ENCODE data around the gene TTLL9.
"Not testable (repeated sequence)": the region's sequence is repeated elsewhere in the genome, so short reads cannot be mapped to it uniquely, and the experiment has no call there.

TTLL9 gene

GRCh38 chr20:31918466-31919105, 48.2 kb downstream of the TTLL9 start:
- no peak for DNase-seq (ENCODE audit: low read depth in 2 of 2)

GRCh38 chr20:31919410-31920155, 49.1 kb downstream of the TTLL9 start:
- no peak for DNase-seq (ENCODE audit: low read depth in 2 of 2)

GRCh38 chr20:31920275-31920855, 49.9 kb downstream of the TTLL9 start:
- no peak for DNase-seq (ENCODE audit: low read depth in 2 of 2)

GRCh38 chr20:31921480-31921879, 51.0 kb downstream of the TTLL9 start:
- DNase-seq (ENCODE audit: low read depth in 2 of 2) = not testable (repeated sequence)

GRCh38 chr20:31922181-31922580, 51.7 kb downstream of the TTLL9 start:
- no peak for DNase-seq (ENCODE audit: low read depth in 2 of 2)

GRCh38 chr20:31922588-31922987, 52.2 kb downstream of the TTLL9 start:
- no peak for DNase-seq (ENCODE audit: low read depth in 2 of 2)

GRCh38 chr20:31923388-31924331, 53.2 kb downstream of the TTLL9 start:
- DNase-seq (ENCODE audit: low read depth in 2 of 2) = no peak

GRCh38 chr20:31924561-31924960, 54.1 kb downstream of the TTLL9 start:
- DNase-seq (ENCODE audit: low read depth in 2 of 2) = no peak

- DNase-seq (ENCODE audit: low read depth in 2 of 2) = no peak
Observed at GRCh38 chr20:31925631-31926030, 55.2 kb downstream of the TTLL9 start.

GRCh38 chr20:31926493-31926892, 56.1 kb downstream of the TTLL9 start:
- no peak for DNase-seq (ENCODE audit: low read depth in 2 of 2)

- DNase-seq (ENCODE audit: low read depth in 2 of 2) = no peak
Observed at GRCh38 chr20:31927627-31928159, 57.3 kb downstream of the TTLL9 start.

- DNase-seq (ENCODE audit: low read depth in 2 of 2) = not testable (repeated sequence)
Observed at GRCh38 chr20:31929631-31930030, 59.2 kb downstream of the TTLL9 start.

GRCh38 chr20:31930779-31931178, 60.3 kb downstream of the TTLL9 start:
- DNase-seq (ENCODE audit: low read depth in 2 of 2) = no peak

GRCh38 chr20:31933698-31934097, 63.3 kb downstream of the TTLL9 start:
- DNase-seq (ENCODE audit: low read depth in 2 of 2) = no peak

- no peak for DNase-seq (ENCODE audit: low read depth in 2 of 2)
Observed at GRCh38 chr20:31934491-31934890, 64.1 kb downstream of the TTLL9 start.

- no peak for DNase-seq (ENCODE audit: low read depth in 2 of 2)
Observed at GRCh38 chr20:31934968-31935764, 64.7 kb downstream of the TTLL9 start.

GRCh38 chr20:31936420-31936819, 66.0 kb downstream of the TTLL9 start:
- no peak for DNase-seq (ENCODE audit: low read depth in 2 of 2)

- no peak for DNase-seq (ENCODE audit: low read depth in 2 of 2)
Observed at GRCh38 chr20:31937820-31938219, 67.4 kb downstream of the TTLL9 start.

- DNase-seq (ENCODE audit: low read depth in 2 of 2) = no peak
Observed at GRCh38 chr20:31939661-31940060, 69.2 kb downstream of the TTLL9 start.

- no peak for DNase-seq (ENCODE audit: low read depth in 2 of 2)
Observed at GRCh38 chr20:31943052-31943471, 72.6 kb downstream of the TTLL9 start.

- no peak for DNase-seq (ENCODE audit: low read depth in 2 of 2)
Observed at GRCh38 chr20:31945319-31945718, 74.9 kb downstream of the TTLL9 start.
